ENCODE results near the gene FOXO3.

- no peak for TF ChIP-seq EZH2 (IDR thresholded peaks at IDR 0.05)
- no peak for TF ChIP-seq POLR2AphosphoS5 (IDR thresholded peaks at IDR 0.05; ENCODE audit: borderline replicate concordance, low read depth, low read length)
Measured at GRCh38 chr6:108693430-108694154, 132.9 kb downstream of the FOXO3 start.
